Skeletal muscle tissue (tissue), 4 donors: ENCODE measurements around the gene INCENP. TPM values are rescaled to one million over a fixed set of nuclear protein-coding genes. Genes with fewer than 3 reads are reported as not detected.

ENCODE experiments used
- H3K27ac ChIP-seq: one replicate; pipeline ENCODE4 v1.7.0; 2013; ENCODE audit warnings: mild to moderate bottlenecking, low read depth, low read length, inconsistent platforms
- H3K27me3 ChIP-seq, 3 donors: one replicate each; pipeline ENCODE4 v1.7.0; 2013; ENCODE audit warnings: low read length in 3 of 3; ENCODE audit not compliant: control insufficient read depth in 3 of 3, insufficient read depth in 3 of 3
- H3K36me3 ChIP-seq, 3 donors: one replicate each; pipeline ENCODE4 v1.7.0; 2013; ENCODE audit warnings: low read length in 3 of 3; ENCODE audit not compliant: control insufficient read depth in 3 of 3, insufficient read depth in 3 of 3
- H3K4me1 ChIP-seq, 3 donors: one replicate each; pipeline ENCODE4 v1.7.0; 2013; ENCODE audit warnings: low read length in 3 of 3, mild to moderate bottlenecking in 3 of 3; ENCODE audit not compliant: control insufficient read depth in 3 of 3, insufficient read depth in 3 of 3
- H3K4me3 ChIP-seq, 3 donors: one replicate each; pipeline ENCODE4 v1.7.0; 2013; ENCODE audit warnings: low read length in 3 of 3
- H3K9ac ChIP-seq, 3 donors: one replicate each; pipeline ENCODE4 v1.7.0; 2013; ENCODE audit warnings: low read length in 3 of 3, mild to moderate bottlenecking in 3 of 3, moderate library complexity in 2 of 3, low read depth in 1 of 3
- H3K9me3 ChIP-seq, 3 donors: one replicate each; pipeline ENCODE4 v1.7.0; 2013; ENCODE audit warnings: low read length in 3 of 3; ENCODE audit not compliant: control insufficient read depth in 3 of 3
- total RNA-seq: library from RNA; depleted of rRNA; stranded (reverse); fragments of >200 nt; gene quantifications from one replicate; pipeline ENCODE4 v1.2.3, GENCODE V29; 2014
- donor health status: Osteomylitis.

Gene INCENP
- total RNA-seq, 1 donor from 2014 or later = 6.8 TPM

GRCh38 chr11:62146476-62147200 lies 22.8 kb downstream of the INCENP start:
- Histone ChIP-seq H3K4me3 (no peak overlapping the region), H3K36me3 (peaks cover 42 to 58% (median 55%) of the 10 kb centered on the region in 3 donors), H3K4me1 (no peaks in the 10 kb centered on the region), H3K27me3 (no peaks in the 10 kb centered on the region), H3K9me3 (no peaks in the 10 kb centered on the region), H3K27ac (no peak overlapping the region), H3K9ac (no peak overlapping the region)

DNA sequence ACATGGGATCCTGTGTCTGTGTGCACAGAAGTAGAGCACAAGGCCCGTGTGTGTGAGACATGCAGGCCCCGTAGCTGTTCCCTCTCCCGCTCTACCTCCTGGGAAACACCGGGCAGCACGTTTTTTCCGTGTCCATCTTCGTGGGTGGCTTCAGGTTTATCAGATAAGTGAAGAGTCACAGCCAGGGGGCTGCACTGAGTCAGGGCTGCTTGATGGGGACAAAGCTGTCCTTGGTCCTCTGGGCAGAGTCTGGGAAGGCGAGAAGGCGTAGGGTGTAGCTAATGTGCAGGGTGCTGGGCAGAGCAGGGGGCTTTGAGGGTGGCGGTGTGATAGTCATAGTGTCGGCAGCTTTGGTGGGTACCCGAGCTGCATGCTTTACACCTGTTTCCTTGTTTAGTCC lies 23.7 kb downstream of the INCENP start:
- no peaks in the 10 kb centered on the region for H3K9me3 ChIP-seq
- H3K4me3 ChIP-seq = no peak overlapping the region
- no peak overlapping the region for H3K27ac ChIP-seq
- no peaks in the 10 kb centered on the region for H3K27me3 ChIP-seq
- H3K9ac ChIP-seq = no peak overlapping the region
- peaks cover 44 to 58% (median 57%) of the 10 kb centered on the region in 3 donors for H3K36me3 ChIP-seq
- H3K4me1 ChIP-seq = peaks cover 0 to 2% (median 0%) of the 10 kb centered on the region in 3 donors

DNA sequence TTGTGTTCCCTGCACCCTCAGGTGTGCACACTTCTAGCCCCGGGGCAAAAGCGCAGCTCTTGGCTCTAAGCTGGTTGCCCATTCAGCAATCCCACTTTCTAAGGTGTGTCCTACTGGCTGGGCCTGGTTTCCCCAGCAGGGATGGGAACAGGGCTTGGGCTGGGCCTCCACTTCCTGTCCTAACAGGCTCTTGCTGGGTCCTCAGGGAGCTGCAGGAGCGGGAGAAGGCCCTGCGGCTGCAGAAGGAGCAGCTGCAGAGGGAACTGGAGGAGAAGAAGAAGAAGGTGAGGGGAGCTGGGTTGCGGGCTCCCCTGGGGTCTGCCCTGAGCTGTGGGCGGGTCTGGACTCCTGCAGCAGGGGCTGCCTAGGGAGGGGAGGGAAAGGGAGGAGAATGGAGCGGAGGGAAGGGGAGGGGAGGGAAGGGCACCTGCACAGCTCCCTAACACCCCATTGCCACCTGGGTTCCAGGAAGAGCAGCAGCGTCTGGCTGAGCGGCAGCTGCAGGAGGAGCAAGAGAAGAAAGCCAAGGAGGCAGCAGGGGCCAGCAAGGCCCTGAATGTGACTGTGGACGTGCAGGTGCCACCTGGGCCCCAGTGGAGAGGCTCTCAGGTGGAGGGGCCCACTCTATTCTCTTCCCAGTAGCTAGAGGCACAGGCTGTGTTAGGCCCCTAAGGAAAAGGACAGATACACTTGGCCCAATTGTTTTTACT lies 24.6 kb downstream of the INCENP start:
- H3K9ac ChIP-seq = no peak overlapping the region
- H3K36me3 ChIP-seq = peaks cover 45 to 59% (median 57%) of the 10 kb centered on the region in 3 donors
- H3K9me3 ChIP-seq = no peaks in the 10 kb centered on the region
- no peak overlapping the region for H3K4me3 ChIP-seq
- no peaks in the 10 kb centered on the region for H3K27me3 ChIP-seq
- H3K4me1 ChIP-seq = peaks cover 0 to 4% (median 0%) of the 10 kb centered on the region in 3 donors
- H3K27ac ChIP-seq = no peak overlapping the region

- peaks cover 0 to 4% (median 0%) of the 10 kb centered on the region in 3 donors for H3K4me1 ChIP-seq
- H3K9ac ChIP-seq = no peak overlapping the region
- H3K36me3 ChIP-seq = peaks cover 40 to 57% (median 49%) of the 10 kb centered on the region in 3 donors
- no peak overlapping the region for H3K4me3 ChIP-seq
- no peaks in the 10 kb centered on the region for H3K27me3 ChIP-seq
- no peaks in the 10 kb centered on the region for H3K9me3 ChIP-seq
- no peak overlapping the region for H3K27ac ChIP-seq
Observed at GRCh38 chr11:62149986-62150886, 26.4 kb downstream of the INCENP start.

DNA sequence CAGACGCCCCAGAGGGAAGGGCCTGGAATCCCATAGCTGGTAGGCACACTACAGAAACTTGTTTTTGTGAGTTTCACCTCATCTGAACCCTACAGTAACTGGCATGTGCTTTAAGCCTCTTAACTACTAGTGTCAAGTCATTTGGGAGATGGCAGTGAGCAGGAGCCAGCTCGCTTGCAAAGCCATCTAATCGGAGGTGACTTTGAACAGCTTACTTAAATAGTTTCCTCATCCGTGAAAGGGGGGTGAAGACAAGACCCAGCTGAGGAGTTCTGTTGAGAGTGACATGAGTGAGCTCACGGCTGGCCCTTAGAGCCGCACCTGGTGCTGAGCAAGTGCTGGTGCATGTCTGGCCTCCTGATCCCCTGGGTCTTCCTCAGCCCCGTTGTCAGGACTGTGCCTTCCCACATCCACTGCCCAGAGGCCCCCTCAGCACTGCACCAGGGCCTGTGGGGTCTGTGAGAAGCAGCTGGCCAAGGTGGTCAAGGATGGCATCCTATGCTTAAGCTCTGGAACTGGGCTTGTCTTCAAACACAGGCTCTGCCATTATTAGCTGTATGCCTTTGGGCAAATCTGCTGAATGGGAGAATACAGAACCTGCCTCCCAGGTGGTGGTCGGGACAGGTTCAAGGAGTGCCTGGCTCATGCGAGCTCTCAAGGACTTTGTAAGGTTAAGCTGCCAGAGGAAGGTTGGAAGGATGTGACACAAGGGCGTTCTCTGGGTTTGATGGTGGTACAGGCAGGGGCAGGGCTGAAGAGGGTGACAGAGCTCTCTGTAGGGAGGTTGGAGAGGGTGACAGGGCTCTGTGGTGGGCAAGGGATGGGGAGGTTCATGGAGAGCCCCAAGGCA lies 27.3 kb downstream of the INCENP start:
- no peak overlapping the region for H3K4me3 ChIP-seq
- H3K9ac ChIP-seq = no peak overlapping the region
- H3K4me1 ChIP-seq = peaks cover 0 to 4% (median 0%) of the 10 kb centered on the region in 3 donors
- H3K36me3 ChIP-seq = peaks cover 35 to 50% (median 40%) of the 10 kb centered on the region in 3 donors
- no peaks in the 10 kb centered on the region for H3K27me3 ChIP-seq
- H3K9me3 ChIP-seq = no peaks in the 10 kb centered on the region
- no peak overlapping the region for H3K27ac ChIP-seq

GRCh38 chr11:62151737-62152102 lies 27.9 kb downstream of the INCENP start:
- H3K36me3 ChIP-seq = peaks cover 33 to 50% (median 39%) of the 10 kb centered on the region in 3 donors
- no peaks in the 10 kb centered on the region for H3K9me3 ChIP-seq
- no peaks in the 10 kb centered on the region for H3K27me3 ChIP-seq
- peaks cover 0 to 4% (median 0%) of the 10 kb centered on the region in 3 donors for H3K4me1 ChIP-seq
- no peak overlapping the region for H3K4me3 ChIP-seq
- no peak overlapping the region for H3K9ac ChIP-seq
- H3K27ac ChIP-seq = no peak overlapping the region

GRCh38 chr11:62152245-62153086 lies 28.7 kb downstream of the INCENP start:
- H3K4me1 ChIP-seq = peaks cover 0 to 4% (median 0%) of the 10 kb centered on the region in 3 donors
- H3K4me3 ChIP-seq = no peak overlapping the region
- H3K27me3 ChIP-seq = no peaks in the 10 kb centered on the region
- no peak overlapping the region for H3K9ac ChIP-seq
- H3K9me3 ChIP-seq = no peaks in the 10 kb centered on the region
- H3K27ac ChIP-seq = no peak overlapping the region
- peaks cover 26 to 43% (median 33%) of the 10 kb centered on the region in 3 donors for H3K36me3 ChIP-seq

GRCh38 chr11:62153087-62153395 lies 29.2 kb downstream of the INCENP start:
- no peaks in the 10 kb centered on the region for H3K9me3 ChIP-seq
- H3K36me3 ChIP-seq = peaks cover 25 to 37% (median 33%) of the 10 kb centered on the region in 3 donors

More at GRCh38 chr11:62153087-62153395, 29.2 kb downstream of the INCENP start:
- no peak overlapping the region for H3K9ac ChIP-seq
- peaks cover 0 to 7% (median 0%) of the 10 kb centered on the region in 3 donors for H3K4me1 ChIP-seq
- H3K27ac ChIP-seq = no peak overlapping the region
- H3K27me3 ChIP-seq = peaks cover 0 to 3% (median 0%) of the 10 kb centered on the region in 3 donors
- no peak overlapping the region for H3K4me3 ChIP-seq
